ENCODE measurements around the gene HOMER1. TPM values are rescaled to one million over a fixed set of nuclear protein-coding genes. Genes with fewer than 3 reads are reported as not detected.

Gene HOMER1
- total and polyA plus RNA-seq, 10 of the 15 experiments (the other 5 are each of a cell fraction or from before 2014, with no cell fraction given), result 0.96 to 22.0 (median 7.5) TPM

- TF ChIP-seq ZBTB40 (IDR thresholded peaks at IDR 0.05; ENCODE audit: borderline replicate concordance) (no peak), RB1 (IDR thresholded peaks at IDR 0.05; ENCODE audit: borderline replicate concordance) (no peak), ZNF622 (IDR thresholded peaks at IDR 0.05) (no peak), JUNB (IDR thresholded peaks at IDR 0.05) (no peak), E2F8 (IDR thresholded peaks at IDR 0.05; ENCODE audit: low read depth, partially characterized antibody) (no peak), MYB (IDR thresholded peaks at IDR 0.05; ENCODE audit: borderline replicate concordance, low read depth, low read length) (no peak), HSF1 (IDR thresholded peaks at IDR 0.05; ENCODE audit: low read depth, low read length) (no peak), PAX8 (IDR thresholded peaks at IDR 0.05) (no peak), NBN (IDR thresholded peaks at IDR 0.05) (no peak), REST (IDR thresholded peaks at IDR 0.05; ENCODE audit: low read depth, low read length) (no peak)
These were observed 14.2 kb downstream of the HOMER1 start (continued) for GRCh38 chr5:79499640-79500273.

Measured in GM12878 (cell line).